GM12874 (cell line): Measurements from ENCODE around the gene NELL1.

Experiments used
- CTCF ChIP-seq: IDR thresholded peaks from 2 replicates; pipeline ENCODE4 v1.5.1; 2011; ENCODE audit warnings: low read depth, mild to moderate bottlenecking, control low read depth, low read length, moderate library complexity; ENCODE audit not compliant: insufficient read depth

The NELL1 gene

GRCh38 chr11:21316591-21316990 is 647.2 kb downstream of the NELL1 start:
- TF ChIP-seq CTCF = no peak

- no peak for TF ChIP-seq CTCF
These were observed 651.7 kb downstream of the NELL1 start for GRCh38 chr11:21321072-21321471.

- TF ChIP-seq CTCF = no peak
These were observed 652.1 kb downstream of the NELL1 start for GRCh38 chr11:21321530-21321929.

GRCh38 chr11:21323617-21324016 is 654.2 kb downstream of the NELL1 start:
- TF ChIP-seq CTCF = no peak

GRCh38 chr11:21343204-21343603 is 673.8 kb downstream of the NELL1 start:
- no peak for TF ChIP-seq CTCF

- TF ChIP-seq CTCF = no peak
These were observed 677.0 kb downstream of the NELL1 start for GRCh38 chr11:21346361-21346760.

GRCh38 chr11:21350613-21351012 is 681.2 kb downstream of the NELL1 start:
- TF ChIP-seq CTCF = no peak

GRCh38 chr11:21353425-21353824 is 684.0 kb downstream of the NELL1 start:
- no peak for TF ChIP-seq CTCF
